ENCODE data around the gene TFAM.

TFAM gene

DNA sequence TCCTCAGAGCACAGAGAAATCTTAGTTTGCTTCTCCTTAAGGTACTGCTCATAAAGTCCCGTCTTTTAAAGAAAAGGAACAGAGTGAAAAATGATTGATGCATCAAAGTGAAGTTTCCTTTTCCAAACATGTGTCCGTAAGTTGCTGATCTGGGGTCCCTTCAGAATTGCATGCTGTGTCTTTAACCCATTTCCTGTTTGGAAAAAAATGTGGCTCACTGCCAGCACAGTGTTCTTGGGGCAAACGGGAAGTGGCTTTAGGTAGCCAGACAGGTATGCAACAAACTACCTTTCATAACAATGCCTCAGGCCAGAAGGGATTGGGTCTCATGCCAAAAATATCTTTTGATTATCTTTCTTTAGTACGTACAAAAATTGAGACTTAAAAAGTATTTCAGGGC is 50.9 kb downstream of the TFAM start:
- no peak for DNase-seq

DNA sequence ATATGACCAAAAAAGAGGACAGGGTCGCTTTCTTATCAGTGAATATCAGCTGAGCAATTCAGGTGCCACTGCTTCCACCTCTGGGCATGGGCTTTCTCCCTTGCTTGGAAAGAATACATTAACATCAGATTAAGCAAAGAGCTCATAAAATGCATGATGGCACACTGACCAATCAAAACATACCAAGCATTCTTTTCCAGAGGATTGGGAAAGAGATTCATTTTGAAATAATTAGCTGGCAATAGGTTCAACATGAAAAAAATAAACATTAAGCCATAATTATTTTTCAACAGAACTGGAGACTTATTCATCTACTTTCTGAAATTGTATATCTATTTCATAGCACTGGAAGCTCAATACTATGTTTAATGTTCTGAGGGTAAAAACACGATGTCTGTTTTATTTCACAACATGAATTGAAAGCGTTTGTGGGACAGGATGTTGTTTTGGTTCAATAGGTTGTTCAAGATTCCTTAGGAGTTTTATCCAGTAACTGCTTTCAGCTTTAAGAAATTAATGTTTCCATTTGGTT is 53.2 kb downstream of the TFAM start:
- no peak for DNase-seq

DNA sequence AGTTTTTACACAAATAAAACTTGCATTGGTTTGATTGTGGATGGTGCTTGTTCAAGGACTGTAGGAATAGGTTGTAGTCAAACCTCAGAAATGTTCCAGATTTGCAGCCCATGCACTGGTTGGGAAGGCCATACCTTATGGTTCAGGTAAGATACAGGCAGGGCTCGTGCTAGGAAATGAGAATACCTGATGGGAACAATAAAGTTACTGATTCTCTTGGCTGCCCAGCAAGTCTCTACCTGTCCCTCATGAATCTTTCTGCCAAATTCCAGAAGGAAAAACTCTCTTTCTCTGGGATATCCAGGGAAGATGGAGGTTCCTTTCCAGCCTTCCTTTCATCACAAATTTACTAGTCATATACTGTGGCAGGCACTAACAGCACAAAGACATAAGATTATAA is 53.8 kb downstream of the TFAM start:
- no peak for DNase-seq

DNA sequence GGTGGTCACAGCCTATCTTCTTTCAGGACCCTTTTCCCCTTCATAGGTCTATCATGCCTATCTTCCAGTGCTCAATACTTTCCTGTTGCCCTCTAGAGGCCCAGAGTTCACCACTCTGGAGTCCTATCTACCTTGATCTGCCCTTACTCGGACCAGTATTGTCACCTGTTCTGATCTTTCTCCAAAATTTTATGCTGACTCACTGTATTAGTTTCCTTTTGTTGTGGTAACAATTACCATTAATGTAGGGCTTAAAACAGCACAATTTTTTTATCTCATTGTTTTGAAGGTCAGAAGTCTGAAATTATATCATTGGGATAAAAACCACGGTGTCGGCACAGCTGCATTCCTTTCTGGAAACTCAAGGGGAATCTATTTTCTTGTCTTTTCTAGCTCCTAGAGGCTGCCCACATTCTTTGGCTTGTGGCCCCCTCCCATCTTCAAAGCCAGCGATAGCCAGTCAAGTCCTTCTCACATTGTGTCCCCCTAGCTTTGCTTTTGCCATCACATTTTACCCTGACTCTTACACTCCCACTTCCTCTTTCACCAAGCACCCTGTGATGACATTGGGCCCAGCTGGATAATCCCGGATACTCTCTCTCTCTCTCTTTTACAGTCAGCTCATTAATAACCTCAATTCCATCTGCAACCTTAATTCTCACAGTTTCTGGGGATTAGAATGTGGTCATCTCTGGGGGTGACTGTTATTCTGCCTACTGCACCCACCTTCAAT is 54.6 kb downstream of the TFAM start:
- no peak for DNase-seq

DNA sequence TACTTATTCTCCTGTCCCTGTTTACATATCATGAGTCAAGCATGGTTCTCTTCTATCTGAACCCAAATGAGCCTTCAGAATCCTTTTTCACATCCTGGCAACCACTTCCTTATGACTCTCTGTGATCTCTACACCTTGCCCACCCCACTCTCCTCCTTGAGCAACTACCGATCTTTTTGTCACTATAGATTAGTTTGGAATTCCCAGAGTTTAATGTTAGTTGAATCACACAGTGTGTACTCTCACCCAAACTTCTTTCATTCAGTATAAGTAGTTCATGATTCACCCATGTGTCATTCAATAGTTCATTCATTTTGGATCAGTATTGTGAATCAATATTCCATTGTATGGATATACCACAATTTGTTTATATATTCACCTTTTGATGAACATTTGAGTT is 55.3 kb downstream of the TFAM start:
- DNase-seq = no peak

DNA sequence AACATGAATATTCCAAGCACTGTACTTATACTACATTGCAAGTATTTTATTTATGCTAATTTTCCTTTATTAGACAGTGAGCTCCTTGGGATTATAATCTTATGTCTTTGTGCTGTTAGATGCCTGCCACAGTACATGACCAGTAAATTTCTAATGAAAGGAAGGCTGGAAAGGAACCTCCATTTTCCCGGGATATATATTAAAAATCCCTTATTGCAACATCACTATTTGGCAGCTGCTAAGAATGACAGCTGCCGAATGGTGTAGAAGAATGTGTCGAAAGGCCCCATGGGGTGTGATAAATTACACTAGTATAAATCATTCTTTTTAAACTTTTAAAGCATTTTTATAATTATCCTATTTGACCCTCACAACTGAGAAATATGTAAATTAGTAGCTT is 59.1 kb downstream of the TFAM start:
- DNase-seq = no peak

DNA sequence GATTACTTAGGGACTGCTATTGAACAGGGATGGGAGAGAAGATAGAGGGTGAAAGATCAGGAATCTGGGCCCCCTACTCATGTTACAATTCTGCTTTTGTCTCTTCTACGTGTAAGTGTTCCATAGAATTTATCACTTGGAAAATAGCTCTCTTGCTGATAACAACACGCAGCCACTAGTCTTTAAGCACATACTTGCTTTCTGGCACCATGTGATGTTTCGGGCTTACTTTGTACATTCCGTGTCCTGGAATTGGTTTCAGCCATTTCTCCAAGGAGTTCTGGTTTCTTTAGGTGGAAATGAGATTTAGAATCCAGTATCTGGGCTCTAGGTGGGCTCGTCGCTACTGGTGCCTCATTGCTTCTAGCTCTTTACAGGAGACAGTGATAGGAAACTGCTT is 59.7 kb downstream of the TFAM start:
- DNase-seq = no peak

DNA sequence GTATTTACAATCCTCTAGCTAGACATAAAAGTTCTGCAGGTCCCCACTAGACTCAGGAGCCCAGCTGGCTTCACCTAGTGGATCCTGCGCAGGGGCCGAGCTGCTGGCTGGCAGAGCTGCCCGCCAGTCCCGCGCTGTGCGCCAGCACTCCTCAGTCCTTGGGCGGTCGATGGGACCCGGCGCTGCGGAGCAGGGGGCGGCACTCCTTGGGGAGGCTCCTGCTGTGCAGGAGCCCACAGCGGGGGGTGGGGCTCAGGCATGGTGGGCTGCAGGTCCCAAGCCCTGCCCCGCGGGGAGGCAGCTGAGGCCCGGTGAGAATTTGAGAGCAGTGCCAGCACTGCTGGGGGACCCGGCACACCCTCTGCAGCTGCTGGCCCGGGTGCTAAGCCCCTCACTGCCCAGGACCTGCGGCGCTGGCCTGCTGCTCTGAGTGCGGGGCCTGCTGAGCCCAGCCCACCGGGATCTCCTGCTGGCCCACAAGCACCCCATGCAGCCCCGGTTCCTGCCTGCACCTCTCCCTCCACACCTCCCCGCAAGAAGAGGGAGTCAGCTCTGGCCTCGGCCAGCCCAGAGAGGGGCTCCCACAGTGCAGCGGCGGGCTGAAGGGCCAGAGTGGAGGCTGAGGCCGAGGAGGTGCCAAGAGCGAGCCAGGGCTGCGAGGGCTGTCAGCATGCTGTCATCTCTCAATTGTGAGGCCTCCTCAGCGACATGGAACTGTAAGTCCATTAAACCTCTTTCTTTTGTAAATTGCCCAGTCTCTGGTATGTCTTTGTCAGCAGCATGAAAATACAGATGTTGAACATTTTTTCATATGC is 63.1 kb downstream of the TFAM start:
- no peak for DNase-seq
